NCI-H146 treated with DMSO at 0.1 percent for 48 hours (cell line): ENCODE data around the gene NAB1.
"Not testable (repeated sequence)": the region's sequence is repeated elsewhere in the genome, so short reads cannot be mapped to it uniquely, and the experiment has no call there.

Experiments
- DNase-seq: peaks from one replicate; lab custom pipeline; 2025; ENCODE audit not compliant: unreplicated experiment; lab: John Stamatoyannopoulos, UW

The NAB1 gene

DNA sequence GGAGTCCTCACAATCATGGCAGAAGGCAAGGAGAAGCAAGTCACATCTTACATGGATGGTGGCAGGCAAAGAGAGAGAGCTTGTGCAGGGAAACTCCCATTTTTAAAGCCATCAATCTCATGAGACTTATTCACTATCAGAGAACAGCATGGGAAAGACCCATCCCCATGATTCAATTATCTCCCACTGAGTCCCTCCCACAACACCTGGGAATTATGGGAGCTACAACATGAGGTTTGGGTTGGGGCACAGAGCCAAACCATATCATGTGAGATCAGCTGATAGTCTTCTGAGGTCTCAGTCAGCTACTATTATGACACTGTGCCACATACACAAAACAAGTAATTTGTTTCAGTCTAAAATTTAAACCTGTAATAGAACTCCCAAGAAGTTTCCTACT, 59.8 kb downstream of the NAB1 start:
- DNase-seq: not testable (repeated sequence)

DNA sequence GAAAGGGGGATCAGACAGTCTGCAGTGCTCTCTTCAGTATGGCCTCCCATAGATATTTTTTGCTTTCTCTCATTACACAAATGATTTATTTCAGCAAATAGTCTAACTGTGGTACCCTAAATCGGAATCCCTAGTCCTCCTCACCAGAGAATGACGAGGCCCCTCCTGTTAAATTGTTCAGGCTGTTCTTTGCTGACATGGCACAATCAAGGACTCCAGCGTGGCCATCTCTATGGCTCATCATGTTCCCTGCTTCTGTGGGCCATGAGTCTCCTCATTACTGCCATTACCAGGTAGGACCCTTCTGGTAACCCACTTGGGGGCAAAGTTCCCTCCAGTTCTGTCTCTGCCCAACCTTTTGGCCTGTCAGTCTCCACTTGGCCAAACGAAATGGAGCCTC, 62.2 kb downstream of the NAB1 start:
- DNase-seq: no peak

DNA sequence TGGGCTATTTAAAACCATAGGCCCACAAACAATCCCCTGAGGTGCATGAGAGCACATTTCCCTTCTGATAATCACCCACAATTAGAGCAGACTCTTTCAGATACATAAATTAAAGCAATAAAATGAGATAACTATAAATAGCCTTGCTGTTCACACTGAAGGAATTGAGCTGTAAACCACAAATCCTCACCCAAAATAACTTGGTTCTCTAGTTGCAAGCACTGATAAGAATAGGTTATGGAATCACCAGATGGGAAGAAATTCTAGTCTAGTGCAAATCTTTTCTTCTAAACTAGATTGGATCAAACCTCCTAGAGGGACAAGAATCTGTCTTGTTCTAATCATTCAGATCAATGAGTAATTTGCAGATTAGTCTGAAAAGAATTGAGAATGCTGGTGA, 64.6 kb downstream of the NAB1 start:
- no peak for DNase-seq

DNA sequence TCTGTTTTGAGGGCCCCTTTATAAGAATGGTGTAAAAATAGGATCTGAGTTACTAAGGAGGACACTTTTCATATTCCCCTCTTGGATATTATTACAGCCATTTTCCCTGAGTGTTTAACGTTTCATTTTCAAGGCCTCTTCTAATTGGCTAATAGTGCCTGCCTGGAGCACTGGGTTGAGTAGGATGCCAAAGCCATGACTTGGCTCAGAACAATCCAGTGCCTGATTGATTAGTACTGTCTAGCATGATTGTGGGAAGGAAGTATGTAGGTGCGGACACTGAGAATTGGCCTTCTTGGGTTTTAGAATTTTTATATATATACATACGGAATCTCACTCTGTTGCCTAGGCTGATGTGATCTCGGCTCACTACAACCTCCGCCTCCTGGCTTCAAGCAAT, 66.1 kb downstream of the NAB1 start:
- DNase-seq: no peak

DNA sequence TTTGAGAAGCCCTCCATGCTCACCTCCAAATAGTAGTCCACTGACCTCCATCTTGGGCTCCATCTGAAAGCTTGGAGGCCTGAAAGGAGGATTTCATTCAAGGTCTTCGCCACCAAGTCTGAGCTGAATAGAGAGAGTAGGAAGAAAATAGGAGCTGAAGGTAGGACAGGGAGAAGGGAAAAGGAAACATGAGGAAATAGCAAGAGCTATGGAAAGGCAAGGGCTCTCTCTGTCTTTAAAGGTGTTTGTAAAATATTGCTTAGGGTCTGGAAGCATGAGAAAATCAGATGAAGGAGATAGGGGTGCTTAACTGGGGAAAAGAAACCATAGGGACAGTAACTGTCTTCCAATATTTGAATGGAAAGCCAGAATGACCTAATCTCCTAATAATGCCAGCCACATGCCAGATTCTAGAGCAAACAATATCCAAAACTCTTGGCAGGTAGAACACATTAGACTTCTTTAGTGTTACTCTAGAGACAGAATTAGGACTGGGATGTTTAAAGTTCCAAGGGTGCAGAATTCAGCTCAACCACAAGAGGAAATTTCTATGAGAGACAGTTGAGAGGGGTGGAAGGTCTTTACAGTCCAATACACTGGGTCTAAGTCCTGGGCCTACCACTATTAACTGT, 67.4 kb downstream of the NAB1 start:
- no peak for DNase-seq

DNA sequence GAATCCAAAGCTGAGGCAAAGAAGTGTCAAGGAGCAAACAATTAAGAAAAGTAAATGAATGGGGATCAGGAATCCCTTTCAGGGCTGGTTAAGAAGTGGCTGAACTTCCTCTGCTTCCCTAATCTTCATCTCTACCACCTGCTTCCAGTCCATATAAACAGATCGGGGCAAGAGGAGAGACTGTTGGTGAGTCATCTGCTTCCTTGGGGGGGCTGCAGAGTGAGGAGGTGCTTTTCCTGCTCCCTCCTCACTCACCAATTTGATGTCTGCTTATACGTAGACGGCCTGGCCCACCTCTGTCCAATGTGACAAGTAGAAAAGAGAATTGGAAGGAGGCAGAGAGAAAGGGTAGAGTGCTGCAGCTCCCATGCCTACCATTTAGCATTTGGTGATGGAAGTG, 68.4 kb downstream of the NAB1 start:
- DNase-seq: no peak

DNA sequence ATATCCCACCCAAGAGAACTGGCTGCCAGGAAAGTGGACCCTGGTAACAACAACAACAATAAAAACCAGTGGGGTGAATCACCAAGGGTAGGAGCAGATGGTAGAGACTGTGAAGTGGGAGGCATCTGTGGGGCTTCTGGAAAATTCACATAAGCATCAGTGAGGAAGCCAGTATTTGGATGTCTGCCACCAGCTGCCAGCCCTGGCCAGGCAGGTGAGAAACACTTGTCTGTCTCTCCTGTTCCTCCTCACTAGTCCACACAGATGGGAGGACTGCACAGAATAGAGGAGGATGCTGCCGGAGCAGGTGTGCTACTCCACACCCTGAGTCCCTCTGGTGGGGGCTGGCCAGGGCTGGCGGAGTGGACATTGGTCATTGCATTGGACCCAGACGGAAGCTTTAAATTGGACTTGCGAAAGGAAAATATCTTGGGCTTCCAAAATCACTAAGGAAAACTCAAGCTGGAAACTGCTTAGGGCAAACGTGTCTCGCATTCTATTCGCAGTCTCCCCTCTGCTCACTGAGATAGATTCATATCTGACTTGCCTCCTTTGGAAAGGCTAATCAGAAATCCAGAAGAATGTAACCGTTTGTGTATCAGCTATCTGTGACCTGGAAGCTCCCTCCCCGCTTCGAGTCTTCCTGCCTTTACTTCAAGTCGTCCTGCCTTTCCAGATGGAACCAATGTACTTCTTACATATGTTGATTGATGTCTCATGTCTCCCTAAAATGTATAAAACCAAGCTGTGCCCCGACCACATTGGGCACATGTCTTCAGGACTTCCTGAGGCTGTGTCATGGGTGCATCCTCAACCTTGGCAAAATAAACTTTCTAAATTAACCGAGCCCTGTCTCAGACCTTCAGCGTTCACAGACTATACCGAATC, 69.1 kb downstream of the NAB1 start:
- no peak for DNase-seq

DNA sequence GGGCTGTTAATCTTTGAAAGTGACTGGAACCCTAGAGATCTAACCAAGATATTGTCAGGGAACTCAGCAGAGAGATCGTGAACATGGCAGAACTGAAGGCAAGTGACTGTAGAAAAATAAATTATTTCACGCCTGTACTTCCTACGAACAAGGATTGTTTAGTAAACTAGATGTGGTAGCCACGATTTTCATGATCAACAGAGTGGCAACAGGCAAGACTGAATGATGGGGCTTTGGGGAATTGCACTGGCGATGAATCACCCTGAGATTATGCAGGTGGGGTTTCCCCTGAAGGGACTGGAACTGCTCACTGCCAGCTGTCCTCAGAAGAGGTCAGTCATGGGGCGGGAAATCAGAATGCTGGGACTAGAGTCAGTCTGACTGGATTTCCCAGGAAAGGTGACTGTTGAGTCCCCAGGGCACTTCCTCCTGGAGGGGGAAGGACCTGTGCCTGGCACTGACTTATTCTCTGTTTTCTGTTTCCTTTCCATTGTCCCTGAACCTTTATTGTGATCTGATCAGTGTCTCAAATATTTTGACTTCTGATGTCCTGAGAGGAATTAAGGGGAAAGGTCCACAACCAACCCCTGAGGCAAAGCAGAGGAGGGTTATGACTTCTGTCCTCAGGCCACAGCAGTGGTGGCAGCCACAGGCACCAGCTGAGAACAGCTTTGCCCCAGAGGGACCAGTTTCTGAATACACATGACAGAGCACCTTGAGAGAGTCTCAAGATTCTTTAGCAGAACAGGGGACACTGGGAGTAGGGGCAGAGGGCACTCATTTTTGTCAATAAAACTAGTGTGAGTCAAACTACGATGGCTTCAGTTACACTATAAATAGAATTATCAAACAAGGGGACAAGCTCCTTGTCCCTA, 70.0 kb downstream of the NAB1 start:
- DNase-seq: no peak

DNA sequence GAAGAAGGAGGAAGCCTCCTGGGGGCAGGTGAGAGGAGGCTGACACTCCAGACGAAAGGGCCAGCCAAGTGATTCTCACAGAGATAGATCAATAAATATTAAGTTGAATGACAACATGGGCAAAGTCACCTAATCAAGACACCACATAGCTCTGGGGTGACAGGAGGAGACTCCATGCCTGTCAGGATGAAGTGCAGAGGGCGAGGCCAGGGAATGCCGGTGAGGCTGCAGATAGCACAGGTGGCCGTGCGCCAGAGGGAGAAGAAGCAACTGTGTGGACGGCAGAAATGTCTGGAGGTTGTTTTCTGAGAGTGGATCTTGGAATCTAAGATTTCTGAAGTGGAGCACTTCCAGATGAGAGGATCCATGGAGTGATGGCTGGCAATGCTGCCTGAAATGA, 71.4 kb downstream of the NAB1 start:
- DNase-seq: no peak

DNA sequence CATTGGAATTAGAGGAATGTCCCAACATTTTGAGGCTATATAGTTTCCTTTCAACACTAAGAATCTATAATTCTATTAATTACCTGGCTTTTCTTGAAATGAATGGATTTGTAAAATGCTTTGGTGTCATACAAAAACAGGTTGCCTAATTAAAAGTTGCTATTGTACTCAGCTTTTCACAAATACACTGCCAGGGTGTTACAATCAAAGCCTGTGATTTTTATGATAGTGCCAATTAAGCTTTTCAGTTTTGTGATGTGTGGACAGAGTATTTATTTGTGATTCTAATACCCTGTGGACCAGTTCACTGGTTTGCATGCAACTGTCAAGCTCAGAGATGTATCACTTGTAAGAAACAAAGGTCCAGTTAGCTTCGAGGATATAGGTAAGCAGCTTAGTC, 71.8 kb downstream of the NAB1 start:
- DNase-seq: no peak

DNA sequence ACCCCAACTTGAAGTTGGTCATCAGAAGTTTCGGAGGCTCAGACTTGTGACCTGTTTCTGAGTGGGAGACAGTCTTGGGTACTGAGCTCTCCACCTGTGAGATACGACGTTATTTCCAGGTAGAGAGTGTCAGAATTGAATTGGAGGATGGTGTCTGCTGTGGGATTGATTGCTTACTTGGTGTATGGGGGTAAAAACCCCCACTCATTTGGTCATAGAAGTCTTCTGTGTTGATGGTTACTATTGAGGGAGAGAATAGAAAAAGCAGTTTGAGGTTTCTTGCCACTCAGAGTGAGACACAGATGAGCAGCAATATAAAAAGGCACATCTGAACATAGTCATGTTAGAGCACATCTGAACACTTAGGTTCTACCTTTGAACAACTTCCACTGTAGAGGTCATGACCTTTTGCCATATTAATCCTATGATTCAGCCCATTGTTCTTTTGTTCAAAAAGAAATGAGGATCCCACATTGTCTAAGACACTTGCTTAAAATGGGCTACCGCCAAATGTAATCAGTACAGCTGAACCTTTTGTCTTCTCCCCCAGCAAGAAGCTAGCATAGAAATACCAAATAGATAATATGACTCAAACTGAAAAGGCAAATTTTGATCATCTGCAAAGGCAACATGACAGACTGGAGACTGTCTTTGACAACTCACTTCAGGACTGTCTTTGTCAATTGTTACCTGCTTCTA, 73.3 kb downstream of the NAB1 start:
- DNase-seq: no peak

DNA sequence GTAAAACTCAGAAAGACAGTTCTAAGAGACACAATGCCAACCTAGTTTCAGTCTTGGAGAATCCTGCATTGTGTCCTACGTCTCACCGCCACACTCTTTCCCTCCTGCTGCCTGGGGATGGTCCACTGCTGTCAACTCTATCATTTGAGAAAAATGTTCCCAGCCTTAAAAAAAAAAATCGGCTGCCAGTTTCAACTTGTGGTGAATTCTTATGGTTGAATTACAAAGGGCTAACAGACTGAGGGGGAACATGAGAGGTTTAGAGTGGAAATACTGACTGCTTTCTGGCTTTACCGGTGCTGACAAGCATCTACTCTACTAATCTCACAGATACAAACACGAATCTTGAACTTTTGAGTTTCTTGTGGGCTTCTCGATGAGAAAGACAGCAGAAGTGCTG, 74.0 kb downstream of the NAB1 start:
- no peak for DNase-seq

DNA sequence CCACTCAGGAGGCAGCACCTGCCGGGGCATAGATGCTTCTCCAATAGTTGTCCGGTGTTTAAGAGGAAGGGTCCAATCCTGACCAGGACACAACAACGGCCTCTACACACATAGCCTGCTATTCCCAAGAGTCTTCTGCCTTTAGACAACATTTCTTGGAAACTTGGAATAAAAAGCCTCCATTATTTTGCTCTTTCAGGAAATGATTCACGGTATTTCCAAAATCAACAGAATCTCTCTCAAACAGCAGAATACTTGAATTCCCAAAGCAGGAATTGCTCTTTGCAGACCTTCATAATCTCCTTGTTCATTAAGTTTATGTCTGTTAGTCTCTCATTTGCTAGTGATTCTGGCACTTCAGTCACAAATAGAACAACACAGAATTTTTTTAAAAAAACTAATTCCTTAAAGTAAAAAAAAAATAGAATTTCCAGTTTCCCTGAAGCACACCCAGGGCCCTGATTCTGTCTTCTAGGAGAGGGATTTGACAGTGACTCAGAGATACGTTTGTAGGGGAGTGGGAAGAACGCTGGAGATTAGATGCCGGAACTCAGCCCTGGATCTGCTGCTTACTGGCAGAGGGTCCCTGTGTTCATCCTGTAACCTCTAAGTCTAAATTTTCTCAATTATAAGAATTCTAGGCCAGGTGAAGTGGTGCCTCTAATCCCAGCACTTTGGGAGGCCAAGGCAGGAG, 74.7 kb downstream of the NAB1 start:
- DNase-seq: no peak

DNA sequence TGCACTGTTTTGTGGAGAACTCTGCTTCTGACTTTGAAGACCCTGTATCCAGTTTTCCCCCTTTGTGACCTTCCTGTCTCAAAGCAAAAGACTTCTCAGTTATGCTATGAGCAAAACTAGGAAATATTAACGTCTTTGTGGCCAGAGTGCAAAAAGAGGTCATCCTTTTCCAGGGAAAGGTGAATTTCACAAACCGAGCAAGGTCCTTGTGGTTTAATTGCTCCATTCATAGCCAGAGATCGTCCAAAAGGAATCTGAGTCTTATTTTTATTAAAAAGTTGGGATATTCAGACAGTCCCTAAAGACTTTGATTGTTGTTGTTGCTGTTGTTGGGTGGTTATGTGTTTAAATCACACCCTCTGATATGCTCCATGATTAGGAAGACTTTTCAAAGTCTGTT, 77.4 kb downstream of the NAB1 start:
- DNase-seq: no peak

DNA sequence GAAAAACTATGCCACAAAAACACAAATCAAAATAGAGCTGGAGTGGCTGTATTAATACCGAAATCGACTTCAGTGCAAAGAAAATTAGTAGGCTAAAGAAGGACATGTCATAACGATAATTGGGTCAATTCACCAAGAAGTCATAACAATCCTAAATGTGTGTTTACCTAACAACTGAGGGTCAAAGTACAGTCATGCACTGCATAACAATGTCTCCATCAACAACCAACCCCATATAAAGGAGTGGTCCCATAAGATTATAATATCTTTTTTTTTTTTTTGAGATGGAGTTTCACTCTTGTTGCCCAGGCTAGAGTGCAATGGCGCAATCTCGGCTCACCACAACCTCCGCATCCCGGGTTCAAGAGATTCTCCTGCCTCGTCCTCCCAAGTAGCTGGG, 87.5 kb downstream of the NAB1 start:
- no peak for DNase-seq

DNA sequence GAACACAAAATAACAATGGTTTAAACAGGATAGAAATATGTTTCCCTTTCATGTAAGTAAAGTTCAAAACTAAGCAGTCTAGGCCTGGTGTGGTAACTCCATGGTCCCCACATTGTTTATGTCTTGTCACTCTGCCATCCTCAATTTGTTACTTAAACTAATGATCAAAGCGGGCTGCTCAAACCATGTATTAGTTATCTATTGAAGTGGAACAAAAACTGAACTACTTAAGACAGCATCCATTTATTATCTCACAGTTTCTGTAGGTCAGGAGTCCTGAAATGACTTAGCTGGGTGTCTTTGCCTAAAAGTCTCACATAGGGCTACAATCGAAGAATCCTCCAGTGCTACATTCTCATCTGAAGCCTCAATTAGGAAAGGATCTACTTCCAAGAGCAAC, 91.6 kb downstream of the NAB1 start:
- DNase-seq: no peak
